HG03060 (cell line): Measurements from ENCODE around the gene DLGAP4.

Source experiments
- ATAC-seq: cut with Tn5 transposase; IDR thresholded peaks from one replicate; pipeline ENCODE4 v1.9.1; 2021; ENCODE audit warnings: low read depth, moderate number of reproducible peaks; ENCODE audit not compliant: unreplicated experiment

DLGAP4 gene

DNA sequence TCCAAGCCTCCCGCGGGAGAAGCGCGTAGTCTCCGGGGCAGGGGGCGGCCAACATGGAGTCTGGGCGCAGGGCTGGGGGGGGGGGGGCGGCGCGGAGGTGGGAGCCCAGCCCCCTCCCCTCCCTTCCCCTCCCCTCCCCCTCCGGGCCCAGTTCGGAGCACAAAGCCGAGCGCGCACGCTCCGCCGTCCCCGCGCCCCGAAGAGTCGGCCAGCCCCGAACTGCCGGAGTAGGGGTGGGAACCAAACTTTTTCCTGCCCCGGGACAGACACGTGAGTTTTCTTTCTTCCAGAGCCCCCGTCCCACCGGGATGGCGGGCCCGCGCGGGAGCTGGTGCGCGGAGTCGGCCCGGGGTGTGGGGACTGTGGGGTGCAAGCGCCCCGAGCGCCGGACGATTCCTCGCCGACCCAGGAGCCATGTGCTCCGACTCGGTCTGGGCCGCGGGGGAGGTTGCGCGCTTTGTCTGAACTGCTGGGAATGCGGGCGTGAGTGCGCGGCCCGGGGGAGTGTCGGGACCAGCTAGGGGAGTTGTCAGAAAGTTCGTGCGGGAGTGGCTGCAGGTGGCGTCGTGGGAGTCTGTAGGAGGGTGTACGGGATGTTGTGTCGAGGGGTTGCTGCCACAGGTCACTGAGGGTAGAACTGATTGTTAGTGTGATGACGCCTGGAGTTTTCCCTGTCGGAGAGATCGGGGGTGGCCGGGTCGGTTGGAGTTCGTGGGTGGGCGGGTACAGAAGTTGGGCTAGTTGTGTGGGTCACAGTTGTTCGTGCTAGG is 268.4 kb downstream of the DLGAP4 start:
- ATAC-seq: no peak

DNA sequence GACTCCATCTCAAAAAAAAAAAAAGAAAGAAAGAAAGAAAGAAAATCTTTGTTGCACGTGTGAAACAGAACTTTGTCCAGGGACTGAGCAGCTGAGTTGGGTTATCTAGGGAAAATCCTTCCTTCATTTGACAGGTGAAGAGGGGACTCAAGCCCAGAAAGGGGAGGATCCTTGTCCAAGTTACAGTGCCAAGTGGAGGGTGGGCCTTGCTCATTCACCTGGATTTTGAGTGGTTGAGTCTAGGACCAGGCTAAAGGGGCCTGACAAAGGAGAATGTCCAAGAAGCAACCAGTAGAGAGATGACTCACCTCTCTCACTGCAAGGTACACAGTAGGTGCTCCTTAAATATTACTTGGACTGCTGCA is 269.9 kb downstream of the DLGAP4 start:
- no peak for ATAC-seq
